HUDEP-2 (cell line): ENCODE measurements around the gene TEC.
"Not testable (repeated sequence)": the region's sequence is repeated elsewhere in the genome, so short reads cannot be mapped to it uniquely, and the experiment has no call there.

Experiments
- DNase-seq, 76 experiments: peaks; one replicate each; lab custom pipeline; 2025; ENCODE audit not compliant: unreplicated experiment in 76 of 76; lab: John Stamatoyannopoulos, UW

TEC gene

GRCh38 chr4:48173056-48173991 is 96.3 kb downstream of the TEC start:
- DNase-seq: peak in 4 of 76 experiments; percentile 1 to 24 (median 19)

DNA sequence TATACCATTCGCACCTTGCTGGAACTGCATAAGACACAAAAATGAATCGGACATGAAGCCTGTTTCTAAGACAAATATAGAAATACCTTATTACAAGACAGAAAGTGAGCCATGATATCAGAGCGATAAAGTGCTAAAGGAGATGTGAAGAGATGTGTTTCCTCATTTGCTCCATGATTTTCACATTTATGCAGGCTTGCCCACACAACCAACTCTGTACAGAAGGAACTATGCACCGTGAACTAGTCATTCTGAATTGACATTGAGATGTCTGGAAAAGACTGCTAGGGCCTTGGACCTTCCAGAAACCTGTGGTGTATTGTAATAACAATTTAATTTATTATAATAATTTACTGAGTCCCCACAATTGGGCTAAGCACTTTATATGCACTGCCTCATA is 97.0 kb downstream of the TEC start:
- no peak for DNase-seq

- DNase-seq: no peak
These were observed 100.0 kb downstream of the TEC start for GRCh38 chr4:48169636-48170035.

- DNase-seq: peak in 1 of 76 experiments; percentile 4
These were observed 101.9 kb downstream of the TEC start for GRCh38 chr4:48167538-48168263.

DNA sequence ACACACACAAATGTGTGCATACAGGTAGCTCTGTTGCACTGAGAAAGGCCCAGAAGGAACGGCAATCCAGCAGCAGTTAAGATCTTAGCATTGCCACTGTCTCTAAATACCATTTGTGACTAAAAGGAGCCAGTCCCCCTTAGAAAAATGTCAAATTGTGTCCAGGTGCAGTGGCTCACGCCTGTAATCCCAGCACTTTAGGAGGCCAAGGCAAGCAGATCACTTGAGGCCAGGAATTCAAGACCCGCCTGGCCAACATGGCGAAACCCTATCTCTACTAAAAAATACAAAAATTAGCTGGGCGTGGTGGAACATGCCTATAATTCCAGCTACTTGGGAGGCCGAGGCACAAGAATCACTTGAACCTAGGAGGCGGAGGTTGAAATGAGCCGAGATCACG is 105.1 kb downstream of the TEC start:
- DNase-seq: not testable (repeated sequence)

GRCh38 chr4:48163746-48164145 is 105.9 kb downstream of the TEC start:
- no peak for DNase-seq

DNA sequence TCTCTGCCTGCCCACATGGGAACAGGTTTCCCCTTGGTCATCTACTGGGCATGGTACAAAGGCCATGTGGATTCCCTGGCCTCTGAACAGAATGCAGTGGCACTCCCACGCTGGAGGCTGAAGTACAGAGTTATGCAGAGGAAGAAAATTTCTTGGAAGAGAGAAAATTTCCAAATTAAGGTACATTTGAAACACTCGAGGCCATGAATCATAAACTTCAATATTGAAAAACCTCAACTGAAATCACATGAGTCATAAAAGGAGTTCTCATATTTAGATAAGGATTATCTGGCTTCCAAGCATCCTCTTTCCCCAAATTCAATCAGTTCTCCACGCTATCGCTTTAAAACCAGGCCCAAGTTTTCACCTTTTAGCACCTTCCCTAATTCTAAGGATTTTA is 107.5 kb downstream of the TEC start:
- no peak for DNase-seq

GRCh38 chr4:48157271-48157670 is 112.4 kb downstream of the TEC start:
- no peak for DNase-seq

DNA sequence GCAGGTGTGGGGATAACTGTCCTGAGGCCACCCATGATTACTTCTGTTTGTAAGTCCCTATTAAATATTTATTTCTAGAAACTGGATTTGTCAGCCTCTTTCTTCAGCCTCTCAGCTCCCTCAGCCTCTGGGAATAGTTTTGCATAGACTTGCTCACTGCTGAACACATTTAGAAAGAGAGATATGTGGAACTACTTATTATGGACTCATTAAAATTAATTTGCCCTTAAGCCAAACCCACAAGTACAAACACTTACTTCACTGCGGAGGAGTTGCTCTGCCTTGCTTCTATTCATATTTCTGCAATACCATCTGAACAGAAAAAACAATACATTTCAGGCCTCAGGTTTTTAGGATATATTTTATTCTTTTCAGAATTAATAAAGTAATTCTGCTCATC is 113.2 kb downstream of the TEC start:
- no peak for DNase-seq

- DNase-seq: no peak
These were observed 115.7 kb downstream of the TEC start for GRCh38 chr4:48153791-48154550.

GRCh38 chr4:48152259-48152658 is 117.4 kb downstream of the TEC start:
- DNase-seq: no peak

- DNase-seq: no peak
These were observed 119.7 kb downstream of the TEC start for GRCh38 chr4:48149827-48150370.

DNA sequence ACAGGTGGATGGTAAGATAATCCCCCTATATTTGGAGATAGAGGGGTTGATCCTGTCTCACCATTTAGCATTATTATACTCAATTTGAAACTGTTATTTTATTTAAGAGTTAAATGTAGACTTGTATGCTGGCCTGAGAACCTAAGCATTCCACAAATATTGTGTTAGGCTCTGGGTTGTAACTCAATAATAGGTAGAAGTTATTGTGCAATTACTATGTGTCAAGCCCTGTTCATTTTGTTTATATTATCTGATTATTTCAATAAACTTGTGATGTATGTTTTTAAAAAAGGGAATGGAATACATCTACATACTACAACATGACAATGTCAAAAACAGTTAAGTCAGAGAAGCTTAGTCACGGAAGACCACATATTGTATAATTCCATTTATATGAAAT is 122.0 kb downstream of the TEC start:
- DNase-seq: no peak

DNA sequence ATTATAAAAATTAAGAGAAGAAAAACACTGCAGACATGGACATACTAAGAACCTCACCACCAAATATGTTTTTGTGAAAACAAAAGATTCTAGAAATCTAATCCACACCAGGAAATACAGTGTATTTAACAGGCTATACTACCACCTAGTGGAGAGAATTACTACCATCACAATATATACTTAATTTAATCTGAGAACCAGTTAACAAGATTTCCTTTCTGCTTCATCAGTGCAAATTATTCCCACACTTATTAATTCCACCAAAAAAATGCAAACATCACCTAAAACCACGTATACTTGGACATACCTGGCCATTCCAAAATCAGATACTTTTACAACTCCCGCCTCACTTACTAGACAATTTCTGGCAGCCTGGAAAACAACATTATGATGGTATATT is 128.6 kb downstream of the TEC start:
- DNase-seq: peak in 8 of 76 experiments; percentile 7 to 31 (median 10)

DNA sequence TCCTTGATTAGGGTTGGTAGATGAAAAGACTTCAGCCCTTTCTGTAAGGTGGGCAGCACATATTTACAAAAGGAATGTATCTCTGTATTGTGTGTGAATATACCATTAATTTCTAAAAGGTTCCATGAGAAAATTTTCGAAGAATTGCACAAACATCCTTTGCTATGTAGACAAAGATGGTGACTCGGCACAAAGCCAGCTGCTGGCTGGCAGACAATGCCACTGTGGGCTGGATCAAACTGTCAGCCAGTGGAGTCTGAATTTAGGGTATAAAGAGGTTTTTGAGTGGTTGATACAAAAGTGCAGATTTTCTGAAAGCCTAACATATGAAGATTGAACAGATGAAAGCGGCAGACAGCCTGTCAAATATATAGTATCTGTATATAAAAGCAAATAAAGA is 129.9 kb downstream of the TEC start:
- DNase-seq: peak in 6 of 76 experiments; percentile 6 to 42 (median 22)

DNA sequence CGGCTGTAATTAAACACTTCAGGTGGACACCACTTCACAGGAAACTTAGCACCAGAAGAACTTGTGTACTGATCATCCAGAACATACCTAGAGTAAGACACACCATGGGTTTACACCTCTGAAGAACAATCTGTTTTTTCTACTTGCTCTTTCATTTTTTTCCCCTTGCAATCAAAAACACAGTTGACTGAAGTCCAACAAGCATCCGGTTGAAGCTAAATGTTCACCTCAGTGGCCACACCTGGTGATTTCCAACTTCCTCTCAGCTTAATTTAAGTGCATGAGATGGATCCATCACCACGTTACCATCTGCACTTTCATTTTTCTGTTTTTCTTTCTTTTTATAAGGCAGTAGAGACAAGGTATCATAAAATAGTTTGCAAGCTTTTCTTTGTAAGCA is 130.7 kb downstream of the TEC start:
- DNase-seq: no peak

DNA sequence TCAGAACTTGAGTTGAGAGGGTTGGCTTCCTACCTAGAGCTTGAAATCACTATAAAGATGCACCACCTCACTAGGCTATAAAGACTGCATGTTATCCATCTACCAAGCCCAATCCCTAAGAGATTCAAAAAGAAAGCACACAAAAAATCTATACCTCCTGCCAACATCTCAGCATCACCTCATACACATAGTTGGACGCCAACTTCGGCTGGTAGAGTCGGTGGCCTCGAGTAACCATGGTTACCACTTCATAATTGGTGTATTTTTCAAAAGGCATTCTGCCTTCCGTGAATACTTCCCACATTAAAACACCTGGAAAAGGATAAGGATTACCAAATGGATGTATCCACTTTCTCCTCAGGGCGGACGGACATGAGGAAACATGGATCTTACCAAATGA is 131.1 kb downstream of the TEC start:
- no peak for DNase-seq

DNA sequence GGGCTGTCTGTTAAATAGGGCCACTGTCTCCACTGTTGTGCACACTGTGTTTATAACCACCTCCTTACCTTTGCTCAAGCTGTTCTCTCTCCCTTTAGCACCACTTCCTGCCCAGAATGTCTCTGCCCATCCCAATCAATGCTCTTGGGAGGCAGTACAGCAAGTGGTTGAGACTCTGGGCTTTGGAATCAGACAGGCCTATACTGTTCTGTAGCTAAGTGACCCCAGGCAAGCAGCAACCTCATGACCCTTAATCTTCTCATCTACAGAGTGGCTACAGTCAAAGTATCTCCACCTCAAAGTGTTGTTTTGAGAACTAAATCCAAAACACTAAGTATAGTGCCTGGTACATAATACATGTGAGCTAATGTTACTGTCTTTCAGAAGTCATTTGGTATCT is 131.8 kb downstream of the TEC start:
- no peak for DNase-seq

- no peak for DNase-seq
These were observed 135.6 kb downstream of the TEC start, which contains the start of gene TXK for GRCh38 chr4:48134081-48134480. TXK (minus strand) TSS chr4:48134250; CDS start chr4:48134170, 80 bp downstream.

GRCh38 chr4:48133669-48134068 is 136.0 kb downstream of the TEC start:
- peak in 1 of 76 experiments; percentile 4 for DNase-seq

DNA sequence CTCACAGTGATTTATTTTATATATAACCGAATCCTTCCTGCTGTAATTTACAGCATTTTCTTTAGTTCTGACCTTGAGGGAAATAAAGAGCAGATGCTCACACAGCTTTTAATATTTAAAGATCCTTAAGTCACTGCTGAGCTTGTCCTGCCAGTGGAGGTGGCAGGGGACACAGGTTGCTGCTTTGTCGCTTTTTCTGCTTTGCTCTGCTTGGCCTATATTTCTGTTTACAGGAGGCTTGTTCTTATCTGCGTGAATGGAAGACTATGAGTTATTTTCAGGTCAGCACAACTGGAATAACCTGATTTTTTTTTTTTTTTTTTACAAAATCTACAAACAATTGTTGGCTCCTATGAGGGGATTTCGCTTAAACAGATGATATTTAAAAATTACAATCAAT is 137.9 kb downstream of the TEC start:
- no peak for DNase-seq
